Mucosa of stomach (tissue), 1 donor: ENCODE results near the gene YPEL3.
A peak's percentile ranks its signal among the peaks of the same experiment; 100 is the strongest.
"Not testable (repeated sequence)": the region's sequence is repeated elsewhere in the genome, so short reads cannot be mapped to it uniquely, and the experiment has no call there.

Source experiments
- H3K27me3 ChIP-seq: one replicate; pipeline ENCODE4 v1.7.0; 2013; ENCODE audit warnings: mild to moderate bottlenecking, low read length; ENCODE audit not compliant: control insufficient read depth, insufficient read depth
- H3K36me3 ChIP-seq: one replicate; pipeline ENCODE4 v1.7.0; 2013; ENCODE audit warnings: low read length; ENCODE audit not compliant: control insufficient read depth, insufficient read depth
- H3K4me1 ChIP-seq: one replicate; pipeline ENCODE4 v1.7.0; 2013; ENCODE audit warnings: mild to moderate bottlenecking, low read length; ENCODE audit not compliant: control insufficient read depth, insufficient read depth
- H3K4me3 ChIP-seq: one replicate; pipeline ENCODE4 v1.7.0; 2013; ENCODE audit warnings: low read length
- H3K9ac ChIP-seq: one replicate; pipeline ENCODE4 v1.7.0; 2013; ENCODE audit warnings: mild to moderate bottlenecking, low read length, moderate library complexity
- H3K9me3 ChIP-seq: one replicate; pipeline ENCODE4 v1.7.0; 2013; ENCODE audit warnings: mild to moderate bottlenecking, low read length, moderate library complexity; ENCODE audit not compliant: control insufficient read depth
- donor health status: Pancreatic carcinoma.

The YPEL3 gene

GRCh38 chr16:30114833-30115232 lies 18.8 kb upstream of the YPEL3 start:
- Histone ChIP-seq H3K4me1 (peaks cover 75% of the 10 kb centered on the region), H3K9ac (peak overlapping the region; percentile 43), H3K36me3 (peaks cover 24% of the 10 kb centered on the region)
- H3K9me3 ChIP-seq, H3K27me3 ChIP-seq, H3K4me3 ChIP-seq: not testable (repeated sequence)

DNA sequence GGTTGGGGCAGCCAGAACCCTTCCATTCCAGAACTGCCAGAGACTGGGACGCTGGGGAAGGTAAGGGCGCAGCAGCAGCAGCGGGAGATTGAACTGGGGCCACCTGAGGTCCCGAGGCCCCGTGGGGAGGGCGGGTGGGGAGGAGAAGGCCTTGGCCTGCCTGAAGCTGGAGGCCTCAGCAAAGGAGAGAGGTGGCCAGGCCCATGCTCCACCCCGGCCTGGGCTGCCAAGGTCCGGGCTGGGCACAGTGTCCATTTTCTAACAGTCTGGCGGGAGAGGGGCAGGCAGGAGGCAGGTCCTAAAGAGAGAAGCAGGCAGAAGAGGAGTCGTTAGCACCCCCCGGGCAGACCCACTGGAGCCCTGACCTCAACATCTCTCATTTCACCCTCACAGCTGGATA lies 18.4 kb upstream of the YPEL3 start:
- H3K27me3 ChIP-seq: no peaks in the 10 kb centered on the region
- H3K36me3 ChIP-seq: peaks cover 24% of the 10 kb centered on the region
- H3K4me3 ChIP-seq: no peak overlapping the region
- H3K9ac ChIP-seq: peak overlapping the region; percentile 43
- peaks cover 71% of the 10 kb centered on the region for H3K4me1 ChIP-seq
- H3K9me3 ChIP-seq: no peaks in the 10 kb centered on the region

DNA sequence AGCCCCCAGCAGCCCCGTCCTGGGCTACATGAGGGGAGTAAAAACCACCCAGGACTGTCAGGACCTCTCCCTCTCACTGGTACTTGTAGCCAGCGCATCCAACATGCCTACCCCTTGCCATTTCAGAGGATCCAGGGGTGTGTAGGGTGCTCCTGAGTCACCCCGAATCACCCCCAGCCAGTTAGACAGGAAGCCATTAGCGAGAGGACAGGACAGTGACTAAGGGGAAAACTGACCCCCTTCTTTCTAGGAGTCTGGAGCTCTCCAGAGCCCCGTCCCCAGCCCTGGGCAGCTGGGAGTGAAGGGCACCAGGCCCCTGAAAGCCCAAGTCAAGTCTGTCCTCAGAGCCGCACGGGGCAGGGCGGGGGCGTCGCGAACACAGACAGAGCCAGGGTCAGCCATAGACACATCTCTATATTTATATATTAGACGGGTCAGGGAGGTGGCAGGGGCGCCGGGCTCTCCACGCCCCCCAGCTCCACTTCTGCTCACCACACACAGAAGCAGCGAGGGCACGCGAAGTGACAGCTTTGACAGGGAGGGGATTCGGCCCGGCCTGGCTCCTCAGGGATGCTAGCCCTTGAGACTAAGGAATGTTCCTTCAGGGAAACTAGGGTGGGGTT lies 17.8 kb upstream of the YPEL3 start:
- peaks cover 24% of the 10 kb centered on the region for H3K36me3 ChIP-seq
- peak overlapping the region; percentile 47 for H3K9ac ChIP-seq
- no peaks in the 10 kb centered on the region for H3K9me3 ChIP-seq
- peaks cover 65% of the 10 kb centered on the region for H3K4me1 ChIP-seq
- no peaks in the 10 kb centered on the region for H3K27me3 ChIP-seq
- H3K4me3 ChIP-seq: no peak overlapping the region

- peaks cover 27% of the 10 kb centered on the region for H3K36me3 ChIP-seq
Measured at GRCh38 chr16:30113031-30113710, 17.2 kb upstream of the YPEL3 start, which contains the start of gene GDPD3. Gene GDPD3, minus strand, starts transcription at chr16:30113537. Its CDS starts 59 bp downstream, at chr16:30113478.

GRCh38 chr16:30112197-30113030 lies 16.4 kb upstream of the YPEL3 start:
- H3K4me3 ChIP-seq: no peak overlapping the region
- H3K4me1 ChIP-seq: peaks cover 59% of the 10 kb centered on the region
- peaks cover 22% of the 10 kb centered on the region for H3K36me3 ChIP-seq
- no peaks in the 10 kb centered on the region for H3K9me3 ChIP-seq
- H3K27me3 ChIP-seq: no peaks in the 10 kb centered on the region
- H3K9ac ChIP-seq: no peak overlapping the region

More at GRCh38 chr16:30113031-30113710, 17.2 kb upstream of the YPEL3 start, which contains the start of gene GDPD3:
- peak within 1 kb of the TSS; percentile 47 for H3K9ac ChIP-seq
- no peak within 1 kb of the TSS for H3K4me3 ChIP-seq
- H3K27me3 ChIP-seq: no peaks in the 10 kb centered on the region
- H3K9me3 ChIP-seq: no peaks in the 10 kb centered on the region
- H3K4me1 ChIP-seq: peaks cover 63% of the 10 kb centered on the region

DNA sequence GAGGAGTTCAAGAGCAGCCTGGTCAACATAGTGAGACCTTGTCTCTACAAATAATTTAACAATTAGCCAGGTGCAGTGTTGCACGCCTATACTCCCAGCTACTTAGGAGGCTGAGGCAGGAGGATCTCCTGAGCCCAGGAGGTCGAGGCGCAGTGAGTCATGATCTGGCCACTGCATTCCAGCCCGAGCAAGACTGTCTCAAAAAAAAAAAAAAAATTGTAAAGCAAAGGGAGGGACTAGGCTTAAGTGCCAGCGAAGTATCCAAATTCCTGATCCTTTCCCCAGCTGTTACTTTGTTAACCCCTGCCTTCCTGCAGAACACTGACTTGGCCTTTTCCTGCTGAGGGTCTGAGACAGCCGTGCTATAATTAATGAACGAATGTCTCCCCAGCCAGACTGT lies 14.6 kb upstream of the YPEL3 start:
- H3K4me3 ChIP-seq: no peak overlapping the region
- peaks cover 13% of the 10 kb centered on the region for H3K36me3 ChIP-seq
- H3K9me3 ChIP-seq: no peaks in the 10 kb centered on the region
- peaks cover 42% of the 10 kb centered on the region for H3K4me1 ChIP-seq
- H3K27me3 ChIP-seq: no peaks in the 10 kb centered on the region
- H3K9ac ChIP-seq: no peak overlapping the region

- H3K9me3 ChIP-seq: no peaks in the 10 kb centered on the region
- peaks cover 13% of the 10 kb centered on the region for H3K36me3 ChIP-seq
- H3K4me3 ChIP-seq: no peak overlapping the region
- H3K9ac ChIP-seq: no peak overlapping the region
- no peaks in the 10 kb centered on the region for H3K27me3 ChIP-seq
- H3K4me1 ChIP-seq: peaks cover 29% of the 10 kb centered on the region
Measured at GRCh38 chr16:30108059-30108850, 12.2 kb upstream of the YPEL3 start.

GRCh38 chr16:30104492-30104891 lies 8.5 kb upstream of the YPEL3 start:
- Histone ChIP-seq H3K36me3 (peaks cover 6% of the 10 kb centered on the region), H3K27me3 (no peaks in the 10 kb centered on the region), H3K4me1 (peaks cover 18% of the 10 kb centered on the region), H3K9me3 (no peaks in the 10 kb centered on the region), H3K4me3 (no peak overlapping the region), H3K9ac (no peak overlapping the region)

GRCh38 chr16:30104090-30104489 lies 8.1 kb upstream of the YPEL3 start:
- Histone ChIP-seq H3K9ac (no peak overlapping the region), H3K9me3 (no peaks in the 10 kb centered on the region), H3K27me3 (no peaks in the 10 kb centered on the region), H3K4me1 (peaks cover 18% of the 10 kb centered on the region), H3K4me3 (no peak overlapping the region), H3K36me3 (peaks cover 6% of the 10 kb centered on the region)

GRCh38 chr16:30096862-30097563 lies 1.0 kb upstream of the YPEL3 start:
- H3K27me3 ChIP-seq: no peaks in the 10 kb centered on the region
- H3K36me3 ChIP-seq: no peaks in the 10 kb centered on the region
- H3K9ac ChIP-seq: peak overlapping the region; percentile 75
- peaks cover 28% of the 10 kb centered on the region for H3K4me1 ChIP-seq
- H3K4me3 ChIP-seq: peak overlapping the region; percentile 53
- no peaks in the 10 kb centered on the region for H3K9me3 ChIP-seq
